K562 (cell line): ENCODE data around the gene LMF2. TPM values are rescaled to one million over a fixed set of nuclear protein-coding genes. Genes with fewer than 3 reads are reported as not detected.
A peak's percentile ranks its signal among the peaks of the same experiment; 100 is the strongest.

ENCODE experiments used
- ATAC-seq: fragments of 200-7000 bp; cut with Tn5 transposase; 3 replicates; pipeline ENCODE4 v1.9.1; 2020; ENCODE audit warnings: moderate library complexity
- BruUV-seq: library from RNA; stranded (reverse); fragments of 400-500 nt; replicated peaks from 2 replicates; lab custom pipeline; 2021; lab: Mats Ljungman, UMichigan
- CTCF ChIA-PET: fragments of 300-600 bp; formaldehyde crosslinking; extraction: SDS; loops from one replicate; lab custom pipeline; 2021; ENCODE audit warnings: low intra/inter-chr PET ratio; lab: Yijun Ruan, JAX
- POLR2A ChIA-PET: fragments of 300-600, 350-650 bp; sonication (Branson Sonifier 250); formaldehyde crosslinking; extraction: SDS; loops from one replicate; lab custom pipeline; 2021; ENCODE audit warnings: antibody characterized with exemption, inconsistent platforms; lab: Yijun Ruan, JAX
- DNase-seq, 4 experiments: peaks; one replicate each; pipeline versions ENCODE4 v3.0.0 to v3.0.0-alpha.2; 2011 to 2018; ENCODE audit warnings: low spot score in 3 of 4, mixed read lengths in 3 of 4; ENCODE audit errors: extremely low read depth in 1 of 4
- FAIRE-seq: peaks from 2 replicates; lab custom pipeline; 2011; peaks lifted over from hg19 to GRCh38; lab: Jason Lieb, UNC
- H2AFZ ChIP-seq: 2 replicates; pipeline ENCODE4 v1.6.0; 2011; ENCODE audit warnings: low read depth, low read length, control low read depth, inconsistent platforms
- H3K27ac ChIP-seq: fragments of 200-600 bp; 3 replicates; pipeline ENCODE4 v1.8.0; 2011; ENCODE audit warnings: low read depth, mild to moderate bottlenecking, control low read depth, inconsistent platforms, low read length, moderate library complexity, mixed read lengths; ENCODE audit errors: extremely low read depth
- H3K27me3 ChIP-seq, 2 experiments: fragments of 300-600 bp in 1 of 2; 2 replicates in 1 of 2; 3 replicates in 1 of 2; pipeline versions ENCODE4 v1.6.0 to v1.8.0; 2011; ENCODE audit warnings: inconsistent platforms in 2 of 2, low read length in 2 of 2, mild to moderate bottlenecking in 1 of 2, mixed read lengths in 1 of 2, moderate library complexity in 1 of 2; ENCODE audit not compliant: control insufficient read depth in 2 of 2, insufficient read depth in 2 of 2
- H3K36me3 ChIP-seq: fragments of 300-600 bp; 3 replicates; pipeline ENCODE4 v1.8.0; 2011; ENCODE audit warnings: mild to moderate bottlenecking, low read length, inconsistent platforms; ENCODE audit not compliant: control insufficient read depth, insufficient read depth
- H3K4me1 ChIP-seq, 2 experiments: fragments of 200-600 bp in 1 of 2; replicated peaks in 1 of 2; 2 replicates in 1 of 2; 3 replicates in 1 of 2; pipeline versions ENCODE4 v1.5.1 to v1.8.0; 2011; ENCODE audit warnings: inconsistent platforms in 2 of 2, low read length in 2 of 2, mild to moderate bottlenecking in 1 of 2, mixed read lengths in 1 of 2, moderate library complexity in 1 of 2; ENCODE audit not compliant: control insufficient read depth in 2 of 2, insufficient read depth in 2 of 2
- H3K4me2 ChIP-seq: 2 replicates; pipeline ENCODE4 v1.6.1; 2011; ENCODE audit warnings: low read length, control low read depth, inconsistent platforms, mixed read lengths; ENCODE audit not compliant: insufficient read depth
- H3K4me3 ChIP-seq: fragments of 200-600 bp; sonication (generic), shearing (Covaris generic); 2 replicates; pipeline ENCODE4 v1.5.1; 2016; ENCODE audit warnings: control low read depth, inconsistent platforms
- H3K79me2 ChIP-seq: fragments of 200-600 bp; 3 replicates; pipeline ENCODE4 v1.8.0; 2011; ENCODE audit warnings: low read length, inconsistent platforms; ENCODE audit not compliant: control insufficient read depth, insufficient read depth
- H3K9ac ChIP-seq, 2 experiments: 2 replicates each; pipeline versions ENCODE4 v1.6.0 to v1.6.1; 2011; ENCODE audit warnings: low read depth in 2 of 2, low read length in 2 of 2, control low read depth in 1 of 2, inconsistent platforms in 1 of 2, mild to moderate bottlenecking in 1 of 2, mixed read lengths in 1 of 2; ENCODE audit not compliant: insufficient read depth in 1 of 2
- H3K9me1 ChIP-seq: one replicate; pipeline ENCODE4 v1.6.0; 2011; ENCODE audit warnings: inconsistent platforms, mild to moderate bottlenecking, low read length, moderate library complexity; ENCODE audit not compliant: control insufficient read depth, insufficient read depth
- H3K9me3 ChIP-seq: replicated peaks from 2 replicates; pipeline ENCODE4 v1.5.1; 2011; ENCODE audit warnings: low read depth, low read length, inconsistent platforms; ENCODE audit not compliant: control insufficient read depth, insufficient read depth
- H4K20me1 ChIP-seq: replicated peaks from 2 replicates; pipeline ENCODE4 v1.6.1; 2011; ENCODE audit warnings: low read length, inconsistent platforms, mixed read lengths; ENCODE audit not compliant: control insufficient read depth, insufficient read depth
- EHMT2 ChIP-seq: fragments of 450-650 bp; IDR thresholded peaks from 2 replicates; pipeline ENCODE4 v1.6.1; 2018; ENCODE audit warnings: antibody characterized with exemption
- MYBL2 ChIP-seq, 2 experiments: fragments of 450-650 bp in 1 of 2; sonication (generic) in 1 of 2; formaldehyde crosslinking in 1 of 2; IDR thresholded peaks; 2 replicates each; pipeline versions ENCODE4 v1.6.1 to v1.8.1; 2017 to 2022; ENCODE audit warnings: borderline replicate concordance in 1 of 2, inconsistent platforms in 1 of 2, low read depth in 1 of 2, mild to moderate bottlenecking in 1 of 2, missing genetic modification reagents in 1 of 2, moderate library complexity in 1 of 2
- POLR2G ChIP-seq: fragments of 200-400 bp; formaldehyde crosslinking; IDR thresholded peaks from 2 replicates; pipeline ENCODE4 v1.6.1; 2017; ENCODE audit warnings: low read depth, mild to moderate bottlenecking, antibody characterized with exemption, low read length, moderate library complexity
- RBFOX2 ChIP-seq: fragments of 200-400 bp; formaldehyde crosslinking; IDR thresholded peaks from 2 replicates; pipeline ENCODE4 v1.6.1; 2017; ENCODE audit warnings: low read depth, mild to moderate bottlenecking, low read length, moderate library complexity
- RBM22 ChIP-seq: fragments of 200-400 bp; formaldehyde crosslinking; IDR thresholded peaks from 2 replicates; pipeline ENCODE4 v1.6.1; 2018; ENCODE audit warnings: low read length, low read depth; ENCODE audit not compliant: poor library complexity, severe bottlenecking
- WGBS: fragments of 100-300 bp; shearing (Covaris generic); methylation state at CpG from one replicate; pipeline ENCODE4 v1.1.6; 2016; ENCODE audit warnings: low coverage, mixed read lengths; ENCODE audit not compliant: insufficient coverage; ENCODE audit errors: missing lambda C conversion rate; 5-methylcytosine and 5-hydroxymethylcytosine counted together
- in situ Hi-C: fragments of 300-500 bp; cut with MboI; formaldehyde crosslinking; loops from 4 replicates; pipeline ENCODE4 v1.15.0; 2018; ENCODE audit warnings: inconsistent platforms, mixed read lengths
- intact Hi-C: fragments of 100-400 bp; cut with micrococcal nuclease; formaldehyde crosslinking; loops from 2 replicates; pipeline ENCODE4 v1.14.2; 2022
- polyA plus RNA-seq, 8 experiments: library from polyadenylated mRNA; depleted of rRNA in 4 of 8; stranded (reverse) in 5 of 8; unstranded in 3 of 8; fragments of >200 nt; fragmentation: Nextera tagmentation in 2 of 8; fragmentation: Illumina TruSeq in 1 of 8; extraction: Ambion mirVana in 2 of 8; extraction: Trizol in 1 of 8; gene quantifications; 2 replicates each; pipeline versions ENCODE4 v1.2.1 to v1.2.3, GENCODE V29; 2011 to 2014; ENCODE audit warnings: inconsistent platforms in 1 of 8, missing spikeins in 1 of 8
- total RNA-seq, 7 experiments: library from RNA; depleted of rRNA in 6 of 7; stranded (reverse); fragments of >200 nt in 6 of 7; fragmentation: Illumina TruSeq in 2 of 7; extraction: Trizol in 2 of 7; gene quantifications; 2 replicates each; pipeline versions ENCODE4 v1.2.1 to v1.2.3, GENCODE V29; 2011 to 2021; ENCODE audit warnings: low replicate concordance in 1 of 7

Gene LMF2
- total and polyA plus RNA-seq, 9 of the 15 experiments (the other 6 are each of a cell fraction or from before 2014, with no cell fraction given): 0.08 to 37.1 (median 7.6) TPM

DNA sequence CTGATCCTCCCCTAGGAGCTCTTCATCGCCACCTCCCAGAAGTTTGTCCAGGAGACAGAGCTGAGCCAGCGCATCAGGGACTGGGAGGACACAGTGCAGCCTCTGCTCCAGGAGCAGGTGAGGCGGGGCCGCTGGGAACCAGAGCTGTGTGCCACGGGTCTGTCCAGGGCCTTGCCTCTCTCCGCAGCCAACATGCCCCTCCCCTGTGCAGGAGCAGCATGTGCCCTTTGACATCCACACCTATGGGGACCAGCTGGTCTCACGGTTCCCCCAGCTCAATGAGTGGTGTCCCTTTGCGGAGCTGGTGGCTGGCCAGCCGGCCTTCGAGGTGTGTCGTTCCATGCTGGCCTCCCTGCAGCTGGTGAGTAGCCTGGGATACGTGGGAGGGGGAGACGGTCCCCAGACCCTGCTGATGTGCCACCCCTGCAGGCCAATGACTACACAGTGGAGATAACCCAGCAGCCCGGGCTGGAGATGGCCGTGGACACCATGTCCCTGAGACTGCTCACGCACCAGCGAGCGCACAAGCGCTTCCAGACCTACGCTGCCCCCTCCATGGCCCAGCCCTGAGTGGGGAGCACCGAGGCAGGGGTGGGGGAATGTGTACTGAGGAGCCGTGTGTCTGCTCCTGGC, 15.4 kb upstream of the LMF2 start:
- Histone ChIP-seq H3K79me2 (peaks cover 34% of the 10 kb centered on the region), H3K27ac (no peak overlapping the region), H3K4me3 (no peak overlapping the region), H3K4me1 (peaks cover 8 to 50% of the 10 kb centered on the region in 2 experiments; a peak in 4 of 5 replicates), H4K20me1 (peaks cover 12% of the 10 kb centered on the region; the same call in 1 of the 2 replicates), H3K9me3 (no peaks in the 10 kb centered on the region), H3K36me3 (peaks cover 58% of the 10 kb centered on the region; the same call in 1 of the 3 replicates), H3K27me3 (no peaks in the 10 kb centered on the region), H2AFZ (no peak overlapping the region), H3K9me1 (no peaks in the 10 kb centered on the region), H3K9ac (no peak overlapping the region; a peak in 1 of 4 replicates), H3K4me2 (no peak overlapping the region)
- in situ Hi-C loops: loop anchor here (5.0 kb wide), 1 partner anchor 44 kb away; no protein-coding TSS in a partner anchor
- intact Hi-C loops: no loop called here
- ChIA-PET POLR2A (interaction anchor here (0.5 to 5.3 kb wide), 6 partner anchors 9 to 282 kb away, joined by 3 to 65 read pairs (median 5); partner anchors contain the start of genes LMF2, NCAPH2 and SYCE3), CTCF (no interaction called here)
- no peak for DNase-seq
- no peak for FAIRE-seq
- 87% methylated on average over 14 of the region's 22 CpGs for WGBS
- ATAC-seq: no peak
- TSS peak; percentile 20 for BruUV-seq
- TF ChIP-seq POLR2G: peak; percentile 51; the same call in 1 of the 2 replicates
- TF ChIP-seq RBFOX2: peak; percentile 27; the same call in 1 of the 2 replicates
- no peak for TF ChIP-seq EHMT2
- no peak for TF ChIP-seq MYBL2 (IDR thresholded peaks at IDR 0.05; ENCODE audit: low read depth)
- TF ChIP-seq MYBL2 (CRISPR knock-in tag; IDR thresholded peaks at IDR 0.05; ENCODE audit: borderline replicate concordance): no peak
- TF ChIP-seq RBM22: peak; percentile 22
